Esophagus muscularis mucosa (tissue), 3 donors: ENCODE data around the gene CSKMT.
"Not testable (repeated sequence)": the region's sequence is repeated elsewhere in the genome, so short reads cannot be mapped to it uniquely, and the experiment has no call there.

ENCODE experiments used
- POLR2A ChIP-seq: fragments of 450-650 bp; IDR thresholded peaks from one replicate; pipeline ENCODE4 v1.6.1; 2017; ENCODE audit warnings: antibody characterized with exemption, moderate library complexity, mild to moderate bottlenecking, low read depth
- POLR2AphosphoS5 ChIP-seq, 2 donors: sonication (generic); formaldehyde crosslinking; IDR thresholded peaks; one replicate each; pipeline ENCODE4 v1.6.1; 2017; ENCODE audit warnings: antibody characterized with exemption in 2 of 2
- TF ChIP-seq, protein P1 (sequence below), 3 experiments: fragments of 200-600 bp in 2 of 3; fragments of 450-650 bp in 1 of 3; sonication (generic) in 2 of 3; IDR thresholded peaks; one replicate each; pipeline ENCODE4 v1.5.1; 2017 to 2019; ENCODE audit warnings: antibody characterized with exemption in 3 of 3, mild to moderate bottlenecking in 2 of 3, moderate library complexity in 1 of 3

DNA sequence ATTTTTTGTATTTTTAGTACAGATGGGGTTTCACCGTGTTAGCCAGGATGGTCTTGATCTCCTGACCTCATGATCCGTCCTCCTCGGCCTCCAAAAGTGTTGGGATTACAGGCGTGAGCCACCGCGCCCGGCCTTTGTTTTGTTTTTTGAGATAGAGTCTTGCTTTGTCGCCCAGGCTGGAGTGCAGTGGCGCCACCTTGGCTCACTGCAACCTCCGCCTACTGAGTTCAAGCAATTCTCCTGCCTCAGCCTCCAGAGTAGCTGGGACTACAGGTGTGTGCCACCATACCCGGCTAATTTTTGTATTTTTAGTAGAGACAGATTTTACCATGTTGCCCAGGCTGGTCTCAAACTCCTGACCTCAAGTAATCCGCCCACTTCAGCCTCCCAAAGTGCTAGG, 14.8 kb upstream of the CSKMT start:
- TF ChIP-seq POLR2AphosphoS5 (IDR thresholded peaks at IDR 0.05); POLR2A: not testable (repeated sequence)
- TF ChIP-seq, protein P1, sequence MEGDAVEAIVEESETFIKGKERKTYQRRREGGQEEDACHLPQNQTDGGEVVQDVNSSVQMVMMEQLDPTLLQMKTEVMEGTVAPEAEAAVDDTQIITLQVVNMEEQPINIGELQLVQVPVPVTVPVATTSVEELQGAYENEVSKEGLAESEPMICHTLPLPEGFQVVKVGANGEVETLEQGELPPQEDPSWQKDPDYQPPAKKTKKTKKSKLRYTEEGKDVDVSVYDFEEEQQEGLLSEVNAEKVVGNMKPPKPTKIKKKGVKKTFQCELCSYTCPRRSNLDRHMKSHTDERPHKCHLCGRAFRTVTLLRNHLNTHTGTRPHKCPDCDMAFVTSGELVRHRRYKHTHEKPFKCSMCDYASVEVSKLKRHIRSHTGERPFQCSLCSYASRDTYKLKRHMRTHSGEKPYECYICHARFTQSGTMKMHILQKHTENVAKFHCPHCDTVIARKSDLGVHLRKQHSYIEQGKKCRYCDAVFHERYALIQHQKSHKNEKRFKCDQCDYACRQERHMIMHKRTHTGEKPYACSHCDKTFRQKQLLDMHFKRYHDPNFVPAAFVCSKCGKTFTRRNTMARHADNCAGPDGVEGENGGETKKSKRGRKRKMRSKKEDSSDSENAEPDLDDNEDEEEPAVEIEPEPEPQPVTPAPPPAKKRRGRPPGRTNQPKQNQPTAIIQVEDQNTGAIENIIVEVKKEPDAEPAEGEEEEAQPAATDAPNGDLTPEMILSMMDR (IDR thresholded peaks at IDR 0.05): not testable (repeated sequence)
